Hepatocyte (in vitro differentiated cells): ENCODE data around the gene MSH5. TPM values are rescaled to one million over a fixed set of nuclear protein-coding genes. Genes with fewer than 3 reads are reported as not detected.
A peak's percentile ranks its signal among the peaks of the same experiment; 100 is the strongest.

ENCODE experiments used
- DNase-seq: peaks from one replicate; pipeline ENCODE4 v3.0.0-alpha.2; 2016; ENCODE audit warnings: low spot score
- H2AFZ ChIP-seq: fragments of 200-600 bp; sonication (generic); 2 replicates; pipeline ENCODE4 v1.6.0; 2016; ENCODE audit warnings: antibody characterized with exemption, mild to moderate bottlenecking
- H3K27ac ChIP-seq: fragments of 200-600 bp; sonication (generic); 2 replicates; pipeline ENCODE4 v1.5.1; 2016; ENCODE audit warnings: mild to moderate bottlenecking
- H3K27me3 ChIP-seq: fragments of 200-600 bp; sonication (generic); 2 replicates; pipeline ENCODE4 v1.6.1; 2016
- H3K36me3 ChIP-seq: fragments of 200-600 bp; sonication (generic); replicated peaks from 2 replicates; pipeline ENCODE4 v1.5.1; 2016; ENCODE audit warnings: low read depth; ENCODE audit not compliant: insufficient read depth
- H3K4me1 ChIP-seq: fragments of 200-600 bp; sonication (generic); 2 replicates; pipeline ENCODE4 v1.5.1; 2016; ENCODE audit warnings: mild to moderate bottlenecking, moderate library complexity; ENCODE audit not compliant: insufficient read depth
- H3K4me2 ChIP-seq: fragments of 200-600 bp; sonication (generic); 2 replicates; pipeline ENCODE4 v1.6.0; 2016
- H3K4me3 ChIP-seq: fragments of 200-600 bp; sonication (generic); 2 replicates; pipeline ENCODE4 v1.5.1; 2016; ENCODE audit warnings: mild to moderate bottlenecking
- H3K79me2 ChIP-seq: fragments of 200-600 bp; sonication (generic); 2 replicates; pipeline ENCODE4 v1.6.0; 2017; ENCODE audit warnings: mild to moderate bottlenecking
- H3K9me2 ChIP-seq: fragments of 200-600 bp; sonication (generic); replicated peaks from 2 replicates; pipeline ENCODE4 v1.6.0; 2017; ENCODE audit warnings: mild to moderate bottlenecking; ENCODE audit not compliant: insufficient read depth
- H3K9me3 ChIP-seq: fragments of 200-600 bp; sonication (generic); 2 replicates; pipeline ENCODE4 v1.5.1; 2016; ENCODE audit warnings: low read depth, mild to moderate bottlenecking
- H4K20me1 ChIP-seq: fragments of 200-600 bp; sonication (generic); 2 replicates; pipeline ENCODE4 v1.6.0; 2016; ENCODE audit warnings: mild to moderate bottlenecking; ENCODE audit not compliant: insufficient read depth, poor library complexity, severe bottlenecking
- CTCF ChIP-seq: fragments of 200-600 bp; sonication (generic); IDR thresholded peaks from 2 replicates; pipeline ENCODE4 v1.5.1; 2016; ENCODE audit warnings: antibody characterized with exemption, mild to moderate bottlenecking; ENCODE audit not compliant: poor library complexity
- EZH2 ChIP-seq: fragments of 200-600 bp; sonication (generic); IDR thresholded peaks from 2 replicates; pipeline ENCODE4 v1.6.1; 2016; ENCODE audit warnings: antibody characterized with exemption, mild to moderate bottlenecking, borderline replicate concordance
- EZH2phosphoT487 ChIP-seq: fragments of 200-600 bp; sonication (generic); IDR thresholded peaks from one replicate; pipeline ENCODE4 v1.6.1; 2018; ENCODE audit warnings: antibody characterized with exemption, mild to moderate bottlenecking, low read depth, moderate library complexity; ENCODE audit not compliant: unreplicated experiment, severe bottlenecking
- WGBS: methylation state at CpG from one replicate; pipeline ENCODE4 v1.1.6; 2016; ENCODE audit warnings: low lambda C conversion rate; ENCODE audit errors: missing lambda C conversion rate; 5-methylcytosine and 5-hydroxymethylcytosine counted together
- polyA plus RNA-seq: library from polyadenylated mRNA; unstranded; fragments of >200 nt; fragmentation: Nextera tagmentation; extraction: Ambion mirVana; gene quantifications from 2 replicates; pipeline ENCODE4 v1.2.1, GENCODE V29; 2016
- total RNA-seq: library from RNA; depleted of rRNA; stranded (reverse); fragments of >200 nt; gene quantifications from 2 replicates; pipeline ENCODE4 v1.2.3, GENCODE V29; 2014

Gene MSH5
- total RNA-seq = 6.4 and 7.9 TPM in 2 replicates
- polyA plus RNA-seq = 4.9 and 8.5 TPM in 2 replicates

DNA sequence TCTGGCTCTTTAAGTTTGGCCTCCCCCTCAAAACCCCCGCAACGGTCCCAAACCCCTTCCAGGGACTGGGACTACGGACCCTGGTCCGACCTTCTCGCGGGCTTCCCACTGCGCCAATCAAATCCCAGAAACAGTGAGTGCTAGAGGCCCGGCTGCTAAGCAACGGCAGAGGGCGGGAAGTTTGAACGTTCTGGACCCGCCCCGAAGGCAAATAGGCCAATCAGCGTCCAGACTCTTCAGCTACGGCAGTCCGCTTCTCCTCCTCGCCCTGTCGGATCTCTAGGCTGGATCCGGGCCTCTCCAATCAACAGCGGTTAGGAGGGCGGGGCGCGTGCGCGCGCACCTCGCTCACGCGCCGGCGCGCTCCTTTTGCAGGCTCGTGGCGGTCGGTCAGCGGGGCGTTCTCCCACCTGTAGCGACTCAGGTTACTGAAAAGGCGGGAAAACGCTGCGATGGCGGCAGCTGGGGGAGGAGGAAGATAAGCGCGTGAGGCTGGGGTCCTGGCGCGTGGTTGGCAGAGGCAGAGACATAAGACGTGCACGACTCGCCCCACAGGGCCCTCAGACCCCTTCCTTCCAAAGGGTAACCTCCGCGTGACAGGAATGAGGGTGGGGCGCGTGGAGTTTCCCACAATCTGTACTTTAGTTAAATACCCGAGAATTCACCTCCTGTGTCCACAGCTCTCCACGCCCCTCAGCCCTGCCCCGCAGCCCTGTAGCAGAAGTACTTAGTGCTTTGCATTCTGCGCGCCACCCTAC is at the start of gene MSH5:
TSS of gene MSH5 (plus strand) at position 367 of the 758 bp plus-strand sequence. CDS start 462 bp downstream, outside the sequence.
- TF ChIP-seq CTCF (no peak), EZH2phosphoT487 (no peak), EZH2 (no peak)
- H3K27ac ChIP-seq = peak within 1 kb of the TSS; percentile 99
- peaks cover 30% of the 10 kb centered on the region for H3K4me1 ChIP-seq
- peak within 1 kb of the TSS; percentile 20 for H3K4me3 ChIP-seq
- no peaks in the 10 kb centered on the region for H3K9me3 ChIP-seq
- no peaks in the 10 kb centered on the region for H3K36me3 ChIP-seq
- no peaks in the 10 kb centered on the region for H3K9me2 ChIP-seq
- 1% methylated on average over 58 of the region's 58 CpGs for WGBS
- peak; percentile 99 for DNase-seq
- H2AFZ ChIP-seq = peak within 1 kb of the TSS; percentile 30
- no peaks in the 10 kb centered on the region for H4K20me1 ChIP-seq
- peaks cover 20% of the 10 kb centered on the region for H3K79me2 ChIP-seq
- no peaks in the 10 kb centered on the region for H3K27me3 ChIP-seq
- H3K4me2 ChIP-seq = peak within 1 kb of the TSS; percentile 91

GRCh38 chr6:31690231-31691077 is 49.4 kb upstream of the MSH5 start:
- peak overlapping the region; percentile 94 for H3K27ac ChIP-seq
- no peaks in the 10 kb centered on the region for H3K9me2 ChIP-seq
- peak; percentile 79 for DNase-seq
- H4K20me1 ChIP-seq = no peaks in the 10 kb centered on the region
- no peaks in the 10 kb centered on the region for H3K79me2 ChIP-seq
- H3K36me3 ChIP-seq = no peaks in the 10 kb centered on the region
- H3K4me2 ChIP-seq = peak overlapping the region; percentile 62
- peaks cover 6% of the 10 kb centered on the region for H3K4me1 ChIP-seq
- no peak for TF ChIP-seq EZH2
- H2AFZ ChIP-seq = no peak overlapping the region
- no peaks in the 10 kb centered on the region for H3K9me3 ChIP-seq
- no peaks in the 10 kb centered on the region for H3K27me3 ChIP-seq
- no peak overlapping the region for H3K4me3 ChIP-seq
- WGBS = 51% methylated on average over 10 of the region's 10 CpGs

GRCh38 chr6:31691078-31691463 is 48.7 kb upstream of the MSH5 start:
- Histone ChIP-seq H3K4me3 (no peak overlapping the region), H3K79me2 (no peaks in the 10 kb centered on the region), H2AFZ (no peak overlapping the region), H3K9me3 (no peaks in the 10 kb centered on the region), H4K20me1 (no peaks in the 10 kb centered on the region), H3K4me2 (peak overlapping the region; percentile 61), H3K36me3 (no peaks in the 10 kb centered on the region), H3K27me3 (no peaks in the 10 kb centered on the region), H3K27ac (peak overlapping the region; percentile 94), H3K9me2 (no peaks in the 10 kb centered on the region), H3K4me1 (peaks cover 6% of the 10 kb centered on the region)
- 89% methylated on average over 6 of the region's 6 CpGs for WGBS
- TF ChIP-seq CTCF (no peak), EZH2 (no peak)
- DNase-seq = no peak
